ENCODE data around the gene LNPK.
"Not testable (repeated sequence)": the region's sequence is repeated elsewhere in the genome, so short reads cannot be mapped to it uniquely, and the experiment has no call there.

Gene LNPK

DNA sequence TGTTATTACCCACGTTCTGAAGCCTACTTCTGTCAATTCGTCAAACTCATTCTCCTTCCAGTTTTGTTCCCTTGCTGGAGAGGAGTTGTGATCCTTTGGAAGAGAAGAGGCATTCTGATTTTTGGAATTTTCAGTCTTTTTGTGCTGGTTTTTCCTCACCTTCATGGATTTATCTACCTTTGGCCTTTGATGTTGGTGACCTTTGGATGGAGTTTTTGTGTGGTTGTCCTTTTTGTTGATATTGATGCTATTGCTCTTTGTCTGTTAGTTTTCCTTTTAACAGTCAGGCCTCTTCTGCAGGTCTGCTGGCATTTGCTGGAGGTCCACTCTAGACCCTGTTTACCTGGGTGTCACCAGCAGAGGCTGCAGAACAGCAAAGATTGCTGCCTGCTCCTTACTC lies 88.8 kb downstream of the LNPK start:
- not testable (repeated sequence) for DNase-seq (ENCODE audit: low read depth in 2 of 3, low spot score in 1 of 3)

DNA sequence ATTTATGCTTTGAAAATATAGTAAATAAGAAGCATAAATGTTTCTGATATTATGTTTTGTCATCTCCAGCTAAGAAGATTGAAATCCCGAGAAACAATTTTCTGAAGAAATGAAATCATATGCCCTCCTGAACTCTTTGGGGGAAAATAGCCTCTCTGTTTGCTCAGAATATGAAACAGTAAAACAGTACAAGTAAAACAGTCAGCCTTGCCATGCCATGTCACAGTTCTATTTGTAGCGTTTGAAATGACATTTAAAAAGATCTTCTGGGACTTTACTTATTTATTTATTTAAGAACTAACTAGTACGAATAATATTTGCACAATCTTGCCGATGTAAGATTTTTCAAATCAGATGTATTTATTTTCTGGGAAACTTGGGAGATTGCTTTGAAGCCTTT lies 98.0 kb downstream of the LNPK start:
- no peak for DNase-seq (ENCODE audit: low read depth in 2 of 3, low spot score in 1 of 3)

DNA sequence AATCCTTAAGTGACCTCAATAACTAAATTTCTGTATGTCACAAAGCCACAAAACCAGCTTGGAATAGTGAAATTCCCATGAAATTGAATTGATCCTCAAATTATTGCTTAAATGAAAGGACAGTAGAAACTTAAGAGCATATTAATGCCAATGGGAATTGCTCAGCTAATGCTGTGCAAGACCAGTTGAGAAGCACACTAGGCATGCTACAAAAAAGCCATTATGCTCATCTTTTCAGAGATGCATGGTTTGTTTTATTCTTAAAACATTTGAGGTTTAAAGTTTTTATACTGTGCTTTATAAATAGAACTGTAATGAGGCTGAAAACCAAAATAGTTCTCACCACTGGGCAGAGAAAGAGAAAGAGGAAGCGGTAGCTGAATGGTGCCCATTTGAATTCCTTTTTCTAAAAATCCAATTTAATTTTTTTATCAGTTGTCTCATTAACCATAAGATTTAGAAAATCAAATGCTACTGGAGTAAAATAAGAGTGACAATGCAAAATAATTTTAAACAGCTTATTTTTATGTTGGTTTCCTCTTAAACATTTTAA lies 98.6 kb downstream of the LNPK start:
- DNase-seq (ENCODE audit: low read depth in 2 of 3, low spot score in 1 of 3) = no peak

DNA sequence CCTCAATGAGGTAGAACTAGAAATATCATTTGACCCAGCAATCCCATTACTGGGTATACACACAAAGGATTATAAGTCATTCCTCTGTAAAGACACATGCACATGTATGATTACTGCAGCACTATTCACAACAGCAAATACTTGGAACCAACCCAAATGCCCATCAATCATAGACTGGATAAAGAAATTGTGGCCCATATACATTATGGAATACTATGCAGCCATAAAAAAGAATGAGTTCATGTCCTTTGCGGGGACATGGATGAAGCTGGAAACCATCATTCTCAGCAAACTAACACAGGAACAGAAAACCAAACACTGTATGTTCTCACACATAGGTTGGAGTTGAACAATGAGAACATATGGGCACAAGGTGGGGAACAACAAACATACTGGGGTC lies 106.1 kb downstream of the LNPK start:
- DNase-seq (ENCODE audit: low read depth in 2 of 3, low spot score in 1 of 3) = not testable (repeated sequence)

DNA sequence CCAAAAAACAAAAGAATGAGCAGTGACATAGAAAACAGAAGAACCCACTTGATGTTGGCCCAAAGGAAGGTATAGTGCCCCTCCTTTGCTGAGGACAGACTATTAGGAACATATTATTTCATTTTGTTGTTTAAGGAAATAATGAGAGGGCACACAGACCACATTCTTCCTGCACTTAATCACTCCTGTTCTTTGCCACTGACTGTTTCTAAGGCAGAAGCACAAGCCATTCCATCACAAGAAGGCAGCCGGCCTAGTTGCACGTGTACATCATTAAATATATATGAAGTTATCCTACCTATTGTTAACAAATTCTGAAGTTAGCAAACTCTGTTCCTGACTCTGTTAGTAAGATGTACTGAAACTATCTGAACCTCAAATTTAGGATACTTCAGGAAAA lies 110.0 kb downstream of the LNPK start:
- no peak for DNase-seq (ENCODE audit: low read depth in 2 of 3, low spot score in 1 of 3)

DNA sequence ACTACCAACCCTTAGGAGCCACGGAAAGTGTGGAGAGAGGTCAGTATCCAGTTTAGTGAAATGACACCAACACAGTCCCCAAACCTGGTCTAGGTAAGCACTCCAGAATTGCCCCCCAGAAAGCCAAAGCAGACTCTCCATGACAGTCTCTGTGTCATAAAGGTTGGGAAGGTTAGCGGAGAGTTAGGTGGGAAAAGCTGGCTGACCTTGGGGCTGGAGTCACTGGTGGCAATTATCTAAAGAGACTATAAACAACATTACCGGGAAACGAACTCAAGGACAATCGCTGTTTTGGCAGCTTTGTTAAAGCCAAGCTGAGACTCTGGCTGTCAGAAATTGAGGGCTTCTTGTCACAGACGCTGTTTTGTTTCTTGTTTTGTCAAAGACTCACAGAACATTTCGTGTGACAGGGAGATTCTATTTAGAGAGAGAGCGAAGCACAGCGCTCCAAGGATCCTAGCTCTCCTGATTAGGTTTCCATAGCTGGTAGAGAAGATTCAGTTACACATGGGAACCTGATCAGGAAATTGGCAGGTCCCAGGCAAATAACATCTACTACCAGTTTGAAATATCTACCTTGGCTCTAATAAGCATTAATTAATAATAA lies 111.3 kb downstream of the LNPK start:
- DNase-seq (ENCODE audit: low read depth in 2 of 3, low spot score in 1 of 3) = no peak

DNA sequence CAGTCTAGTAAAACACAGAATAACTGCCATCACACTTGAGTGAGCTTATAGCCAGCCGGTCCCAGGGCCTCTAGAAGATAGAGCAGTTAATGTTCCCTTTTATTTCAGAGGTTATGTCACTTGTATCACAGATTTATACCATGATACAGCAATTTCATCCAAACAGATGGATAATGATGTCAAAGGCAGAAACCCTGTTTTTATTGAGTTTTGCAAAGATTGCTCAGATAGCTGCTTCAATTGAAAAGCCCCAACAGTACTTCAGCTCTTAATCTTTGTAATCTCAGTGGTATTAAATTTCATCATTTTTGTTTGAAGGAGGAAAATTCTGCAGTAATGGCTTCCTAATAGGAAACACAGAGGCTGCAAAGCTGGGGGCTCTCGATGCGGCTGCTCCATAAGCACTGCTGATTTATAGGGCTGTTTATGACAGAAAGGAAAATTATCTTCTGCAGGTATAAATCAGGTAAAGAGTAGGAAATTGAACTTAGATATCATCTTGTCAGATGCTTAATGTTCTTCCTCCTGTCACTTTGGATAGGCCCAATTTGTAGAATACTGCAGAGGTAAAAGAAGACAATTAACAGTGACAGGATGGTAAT lies 112.3 kb downstream of the LNPK start:
- no peak for DNase-seq (ENCODE audit: low read depth in 2 of 3, low spot score in 1 of 3)

DNA sequence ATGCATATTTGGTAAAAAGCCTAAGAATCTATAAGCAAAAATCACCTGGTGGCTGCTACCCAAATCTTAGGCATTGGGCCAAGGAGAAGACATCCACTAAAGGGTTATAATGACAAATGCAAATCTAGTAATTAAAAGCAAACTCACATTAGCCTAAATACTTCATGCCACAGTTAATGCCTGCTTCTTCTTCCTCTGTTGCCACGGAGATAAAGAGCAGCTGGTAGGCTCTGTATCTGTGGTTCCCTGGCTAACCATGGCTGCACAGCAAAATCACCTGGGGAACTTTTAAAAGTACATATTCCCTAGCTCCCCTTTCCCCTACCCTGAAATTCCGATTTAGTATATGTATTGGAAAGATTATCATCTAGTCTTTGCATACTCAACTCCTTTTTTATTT lies 114.3 kb downstream of the LNPK start:
- DNase-seq (ENCODE audit: low read depth in 2 of 3, low spot score in 1 of 3) = no peak

DNA sequence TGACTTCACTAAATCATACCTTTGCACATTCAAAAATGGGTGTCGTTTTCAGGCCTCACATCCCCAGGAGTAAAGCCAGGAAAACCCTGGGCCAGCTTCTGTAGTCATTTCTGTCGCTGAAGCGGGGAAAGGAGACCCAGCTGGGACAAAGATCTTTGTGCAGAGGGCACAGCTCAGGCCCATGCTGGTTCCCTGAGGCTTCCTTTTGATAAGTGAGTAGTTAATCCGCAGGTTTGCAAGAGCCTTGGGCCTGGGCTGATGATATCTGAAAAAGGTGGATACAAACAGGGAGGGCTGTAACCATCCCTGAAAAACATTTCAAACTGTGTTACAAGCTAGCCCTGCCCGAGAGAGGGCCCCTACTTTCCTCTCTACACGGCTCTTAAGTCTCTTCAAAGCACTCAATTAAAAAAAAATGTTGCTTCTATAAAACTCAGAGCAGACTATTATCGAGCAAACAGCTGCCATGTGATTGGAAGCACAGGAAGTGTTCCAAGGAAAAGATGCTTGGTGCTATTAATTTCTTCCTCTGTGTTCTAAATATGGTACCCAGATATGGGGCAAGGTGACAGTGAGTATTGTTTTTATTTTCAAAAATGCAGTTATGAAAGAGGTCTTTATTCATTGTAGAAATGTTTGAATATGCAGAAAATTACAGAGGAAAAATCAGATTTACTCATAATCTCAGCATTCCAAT lies 117.2 kb downstream of the LNPK start:
- no peak for DNase-seq (ENCODE audit: low read depth in 2 of 3, low spot score in 1 of 3)

DNA sequence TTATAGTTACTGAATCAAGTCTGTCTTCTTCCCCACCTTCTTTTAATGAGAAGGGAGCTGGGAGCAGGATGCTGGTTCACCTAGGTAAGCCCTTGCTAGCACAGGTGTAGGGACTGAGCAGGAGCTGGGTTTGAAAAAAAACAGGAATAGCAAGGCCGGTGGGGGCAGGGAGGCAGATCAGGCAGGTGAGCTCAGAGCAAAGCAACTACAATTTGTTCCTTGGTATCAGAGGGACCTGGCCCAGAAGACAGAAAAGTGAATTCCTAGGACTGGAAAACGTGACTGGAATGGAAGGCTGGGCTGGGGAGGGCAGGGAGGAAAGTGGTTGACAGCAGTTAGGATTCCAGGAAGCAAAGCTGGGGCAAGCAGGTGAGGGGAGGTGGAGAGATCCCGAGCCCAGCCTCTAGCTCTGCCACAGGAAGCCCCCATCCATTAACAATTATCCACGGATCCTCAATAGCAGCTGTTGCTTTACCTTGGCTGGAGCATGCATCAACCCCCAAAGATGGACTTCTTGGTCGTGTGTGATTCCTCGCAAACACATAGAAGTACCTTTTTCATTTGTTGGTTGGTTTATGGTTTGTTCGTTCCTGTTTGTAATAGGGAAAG lies 118.4 kb downstream of the LNPK start:
- DNase-seq (ENCODE audit: low read depth in 2 of 3, low spot score in 1 of 3) = no peak

DNA sequence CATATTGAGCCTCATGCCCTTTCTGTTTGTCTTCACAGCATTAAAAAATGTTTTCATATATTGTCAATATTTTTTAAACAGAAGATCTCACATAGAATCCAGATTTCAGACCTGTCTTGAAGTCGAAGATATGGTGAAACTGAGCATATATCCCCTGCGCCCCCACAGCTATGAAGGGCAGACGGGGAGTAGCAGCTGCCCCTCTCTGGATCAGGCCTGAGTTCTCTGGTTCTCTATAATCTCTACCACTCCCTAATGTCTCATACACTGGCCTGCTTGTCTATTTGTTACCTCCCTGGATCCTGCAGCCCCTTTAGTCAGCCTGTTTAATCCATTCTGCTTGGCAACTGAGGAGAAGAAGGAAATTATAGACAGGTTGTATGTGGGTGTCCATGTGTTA lies 122.4 kb downstream of the LNPK start:
- DNase-seq (ENCODE audit: low read depth in 2 of 3, low spot score in 1 of 3) = no peak

DNA sequence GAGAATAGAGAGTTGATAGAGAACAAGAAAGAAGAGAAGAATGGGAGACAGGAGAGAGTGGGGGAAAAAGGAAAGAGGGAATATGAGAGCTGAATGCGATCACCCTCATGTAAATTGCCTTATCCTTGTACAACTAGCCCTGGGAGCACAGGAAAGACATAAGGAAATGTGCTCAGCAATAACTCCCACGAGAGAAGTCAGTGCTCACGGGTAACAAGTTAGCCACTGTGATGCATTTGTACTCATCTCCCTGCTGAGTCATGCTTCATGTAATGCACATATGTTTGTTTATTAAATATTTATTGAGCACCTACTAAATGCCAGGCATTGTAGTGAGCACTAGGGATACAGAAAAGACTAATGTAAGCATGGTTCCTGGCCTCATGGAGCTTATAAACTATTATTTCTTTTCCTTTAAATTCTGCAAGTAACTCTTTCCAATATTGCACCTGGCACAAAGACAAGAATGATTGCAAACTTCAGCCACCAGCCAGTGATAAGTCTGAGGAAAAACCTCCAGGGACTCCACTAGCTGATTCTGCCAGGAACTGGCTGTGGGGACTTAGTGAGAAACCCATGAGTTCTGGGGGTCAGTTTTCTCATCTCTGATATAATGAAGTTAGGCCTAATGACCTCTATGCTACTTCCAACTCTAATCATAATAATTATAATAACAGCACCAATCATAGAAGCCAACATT lies 124.1 kb downstream of the LNPK start:
- DNase-seq (ENCODE audit: low read depth in 2 of 3, low spot score in 1 of 3) = no peak

DNA sequence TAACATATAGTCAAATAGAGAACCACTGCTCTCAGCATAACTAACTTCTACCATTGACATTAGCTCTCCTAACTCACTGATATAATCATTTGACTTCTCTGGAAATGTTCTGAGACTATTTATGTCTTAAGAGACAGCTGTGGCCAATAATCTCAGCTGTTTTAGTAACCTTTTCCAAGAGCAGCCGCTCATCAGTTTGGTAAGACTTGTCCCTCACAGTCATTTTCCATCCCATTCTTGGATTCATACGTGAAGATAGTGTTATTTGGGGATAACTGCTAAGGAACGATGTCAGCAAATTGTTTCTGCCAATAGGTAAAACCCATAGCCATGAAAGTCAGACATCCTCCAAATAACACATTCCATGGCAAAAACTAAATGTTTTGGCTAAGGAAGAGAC lies 127.8 kb downstream of the LNPK start:
- DNase-seq (ENCODE audit: low read depth in 2 of 3, low spot score in 1 of 3) = no peak

All from stimulated activated CD4-positive, alpha-beta T cell treated with anti-CD3 and anti-CD28 coated beads, Interleukin-12 subunit alpha, Interleukin-12 subunit beta, amount 100 ng/mL, for 48 hours (primary cell).